K562 (cell line): ENCODE data around the gene VSTM2B. TPM values are rescaled to one million over a fixed set of nuclear protein-coding genes. Genes with fewer than 3 reads are reported as not detected.

ENCODE experiments used
- CBFB ChIP-seq: sonication (generic); formaldehyde crosslinking; IDR thresholded peaks from 2 replicates; pipeline ENCODE4 v1.4.0; 2020; ENCODE audit warnings: mild to moderate bottlenecking, missing genetic modification reagents
- CREB1 ChIP-seq, 2 experiments: sonication (generic) in 1 of 2; formaldehyde crosslinking in 1 of 2; IDR thresholded peaks; 2 replicates each; pipeline versions ENCODE4 v1.6.1 to v1.8.0; 2012 to 2022; ENCODE audit warnings: inconsistent platforms in 1 of 2, mild to moderate bottlenecking in 1 of 2, missing genetic modification reagents in 1 of 2, moderate library complexity in 1 of 2
- ETV5 ChIP-seq: sonication (generic); formaldehyde crosslinking; IDR thresholded peaks from 2 replicates; pipeline ENCODE4 v1.4.0; 2020; ENCODE audit warnings: low read depth, mild to moderate bottlenecking, missing genetic modification reagents
- FOXJ2 ChIP-seq: fragments of 200-800 bp; sonication (Bioruptor generic); IDR thresholded peaks from 2 replicates; pipeline ENCODE4 v1.6.1; 2016; ENCODE audit warnings: missing genetic modification characterization, missing compliant biosample characterization
- GABPA ChIP-seq: fragments of 200-800 bp; sonication (Bioruptor generic); conservative IDR thresholded peaks from 2 replicates; pipeline ENCODE4 v1.6.1; 2016; ENCODE audit warnings: low read depth, missing genetic modification characterization, missing compliant biosample characterization
- GTF2F1 ChIP-seq: IDR thresholded peaks from 2 replicates; pipeline ENCODE4 v1.6.1; 2011; ENCODE audit warnings: low read depth, low read length, improper control_type of control experiment
- HMG20B ChIP-seq: fragments of 250-450 bp; sonication (Bioruptor Pico); IDR thresholded peaks from 2 replicates; pipeline ENCODE4 v1.5.0; 2021; ENCODE audit warnings: mild to moderate bottlenecking
- HNRNPH1 ChIP-seq: fragments of 200-400 bp; formaldehyde crosslinking; optimal IDR thresholded peaks from 2 replicates; pipeline ENCODE3; 2017; ENCODE audit warnings: low read depth, mild to moderate bottlenecking, low read length, moderate library complexity
- NR2C2 ChIP-seq, 2 experiments: fragments of 200-800 bp in 1 of 2; sonication (Bioruptor generic) in 1 of 2; sonication (generic) in 1 of 2; formaldehyde crosslinking in 1 of 2; IDR thresholded peaks; 2 replicates each; pipeline versions ENCODE4 v1.6.1 to v1.8.0; 2016 to 2022; ENCODE audit warnings: mild to moderate bottlenecking in 1 of 2, missing compliant biosample characterization in 1 of 2, missing genetic modification characterization in 1 of 2, missing genetic modification reagents in 1 of 2
- POLR3A ChIP-seq: IDR thresholded peaks from 2 replicates; pipeline ENCODE4 v1.6.1; 2011; ENCODE audit warnings: borderline replicate concordance, mild to moderate bottlenecking, moderate library complexity; ENCODE audit not compliant: insufficient read length, insufficient read depth; ENCODE audit errors: extremely low read depth
- RBM14 ChIP-seq: fragments of 200-400 bp; formaldehyde crosslinking; IDR thresholded peaks from 2 replicates; pipeline ENCODE4 v1.6.1; 2018; ENCODE audit warnings: low read depth, mild to moderate bottlenecking, low read length, moderate library complexity, borderline replicate concordance; ENCODE audit not compliant: insufficient read depth
- SPI1 ChIP-seq: IDR thresholded peaks from 2 replicates; pipeline ENCODE4 v1.6.1; 2011; ENCODE audit warnings: low read depth, low read length, control low read depth, borderline replicate concordance
- ZBTB49 ChIP-seq: sonication (generic); formaldehyde crosslinking; IDR thresholded peaks from 2 replicates; pipeline ENCODE4 v1.8.0; 2022; ENCODE audit warnings: missing genetic modification reagents, mild to moderate bottlenecking, borderline replicate concordance
- ZNF668 ChIP-seq: fragments of 250-450 bp; sonication (Bioruptor Pico); IDR thresholded peaks from 2 replicates; pipeline ENCODE4 v1.8.0; 2022; ENCODE audit warnings: mild to moderate bottlenecking, inconsistent platforms
- ZNF766 ChIP-seq: fragments of 200-800 bp; sonication (Bioruptor generic); conservative IDR thresholded peaks from 2 replicates; pipeline ENCODE4 v1.6.1; 2016; ENCODE audit warnings: missing genetic modification characterization, missing compliant biosample characterization
- ZZZ3 ChIP-seq: fragments of 450-650 bp; IDR thresholded peaks from 2 replicates; pipeline ENCODE4 v1.6.1; 2016; ENCODE audit warnings: antibody characterized with exemption, mild to moderate bottlenecking, moderate library complexity
- polyA plus RNA-seq, 8 experiments: library from polyadenylated mRNA; depleted of rRNA in 4 of 8; stranded (reverse) in 5 of 8; unstranded in 3 of 8; fragments of >200 nt; fragmentation: Nextera tagmentation in 2 of 8; fragmentation: Illumina TruSeq in 1 of 8; extraction: Ambion mirVana in 2 of 8; extraction: Trizol in 1 of 8; gene quantifications; 2 replicates each; pipeline versions ENCODE4 v1.2.1 to v1.2.3, GENCODE V29; 2011 to 2014; ENCODE audit warnings: inconsistent platforms in 1 of 8, missing spikeins in 1 of 8
- total RNA-seq, 7 experiments: library from RNA; depleted of rRNA in 6 of 7; stranded (reverse); fragments of >200 nt in 6 of 7; fragmentation: Illumina TruSeq in 2 of 7; extraction: Trizol in 2 of 7; gene quantifications; 2 replicates each; pipeline versions ENCODE4 v1.2.1 to v1.2.3, GENCODE V29; 2011 to 2021; ENCODE audit warnings: low replicate concordance in 1 of 7
- TF ChIP-seq, protein P1 (sequence below): fragments of 450-650 bp; IDR thresholded peaks from 2 replicates; pipeline ENCODE4 v1.7.1; 2018; ENCODE audit warnings: mild to moderate bottlenecking, low read depth; ENCODE audit not compliant: partially characterized antibody
- TF ChIP-seq, protein P2 (sequence below), 2 experiments: fragments of 450-650 bp; conservative IDR thresholded peaks; 2 replicates each; pipeline ENCODE4 v1.6.1; 2017; ENCODE audit warnings: mild to moderate bottlenecking in 2 of 2, moderate library complexity in 2 of 2

Gene VSTM2B
- total and polyA plus RNA-seq, 9 of the 15 experiments (the other 6 are each of a cell fraction or from before 2014, with no cell fraction given), result not detected

- TF ChIP-seq, protein P1, sequence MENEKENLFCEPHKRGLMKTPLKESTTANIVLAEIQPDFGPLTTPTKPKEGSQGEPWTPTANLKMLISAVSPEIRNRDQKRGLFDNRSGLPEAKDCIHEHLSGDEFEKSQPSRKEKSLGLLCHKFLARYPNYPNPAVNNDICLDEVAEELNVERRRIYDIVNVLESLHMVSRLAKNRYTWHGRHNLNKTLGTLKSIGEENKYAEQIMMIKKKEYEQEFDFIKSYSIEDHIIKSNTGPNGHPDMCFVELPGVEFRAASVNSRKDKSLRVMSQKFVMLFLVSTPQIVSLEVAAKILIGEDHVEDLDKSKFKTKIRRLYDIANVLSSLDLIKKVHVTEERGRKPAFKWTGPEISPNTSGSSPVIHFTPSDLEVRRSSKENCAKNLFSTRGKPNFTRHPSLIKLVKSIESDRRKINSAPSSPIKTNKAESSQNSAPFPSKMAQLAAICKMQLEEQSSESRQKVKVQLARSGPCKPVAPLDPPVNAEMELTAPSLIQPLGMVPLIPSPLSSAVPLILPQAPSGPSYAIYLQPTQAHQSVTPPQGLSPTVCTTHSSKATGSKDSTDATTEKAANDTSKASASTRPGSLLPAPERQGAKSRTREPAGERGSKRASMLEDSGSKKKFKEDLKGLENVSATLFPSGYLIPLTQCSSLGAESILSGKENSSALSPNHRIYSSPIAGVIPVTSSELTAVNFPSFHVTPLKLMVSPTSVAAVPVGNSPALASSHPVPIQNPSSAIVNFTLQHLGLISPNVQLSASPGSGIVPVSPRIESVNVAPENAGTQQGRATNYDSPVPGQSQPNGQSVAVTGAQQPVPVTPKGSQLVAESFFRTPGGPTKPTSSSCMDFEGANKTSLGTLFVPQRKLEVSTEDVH, result no peak
- TF ChIP-seq GABPA (tag) (peak; percentile 77), GTF2F1 (0 out of 2 replicates have a peak, but pooled peaks have one; percentile 21), POLR3A (no peak), HNRNPH1 (no peak), ZZZ3 (no peak), FOXJ2 (tag) (0 out of 2 replicates have a peak, but pooled peaks have one; percentile 6), HMG20B (CRISPR knock-in tag) (no peak), NR2C2 (CRISPR knock-in tag; IDR thresholded peaks at IDR 0.05) (no peak), NR2C2 (tag; IDR thresholded peaks at IDR 0.05) (peak; percentile 88), CREB1 (IDR thresholded peaks at IDR 0.05) (no peak), CREB1 (CRISPR knock-in tag; IDR thresholded peaks at IDR 0.05) (peak; percentile 0; the same call in 1 of the 2 replicates), CBFB (peak; percentile 37; the same call in 1 of the 2 replicates), ZNF668 (CRISPR knock-in tag) (no peak), ZBTB49 (no peak), ETV5 (CRISPR knock-in tag) (peak; percentile 2; the same call in 1 of the 2 replicates), RBM14 (no peak), SPI1 (no peak), ZNF766 (CRISPR knock-in tag) (no peak)
- TF ChIP-seq, protein P2, sequence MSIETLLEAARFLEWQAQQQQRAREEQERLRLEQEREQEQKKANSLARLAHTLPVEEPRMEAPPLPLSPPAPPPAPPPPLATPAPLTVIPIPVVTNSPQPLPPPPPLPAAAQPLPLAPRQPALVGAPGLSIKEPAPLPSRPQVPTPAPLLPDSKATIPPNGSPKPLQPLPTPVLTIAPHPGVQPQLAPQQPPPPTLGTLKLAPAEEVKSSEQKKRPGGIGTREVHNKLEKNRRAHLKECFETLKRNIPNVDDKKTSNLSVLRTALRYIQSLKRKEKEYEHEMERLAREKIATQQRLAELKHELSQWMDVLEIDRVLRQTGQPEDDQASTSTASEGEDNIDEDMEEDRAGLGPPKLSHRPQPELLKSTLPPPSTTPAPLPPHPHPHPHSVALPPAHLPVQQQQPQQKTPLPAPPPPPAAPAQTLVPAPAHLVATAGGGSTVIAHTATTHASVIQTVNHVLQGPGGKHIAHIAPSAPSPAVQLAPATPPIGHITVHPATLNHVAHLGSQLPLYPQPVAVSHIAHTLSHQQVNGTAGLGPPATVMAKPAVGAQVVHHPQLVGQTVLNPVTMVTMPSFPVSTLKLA (conservative IDR thresholded peaks at IDR 0.05), result peak in 1 of 2 experiments; percentile 3; a peak in 1 of 4 replicates
Observed at GRCh38 chr19:29606420-29606747, 80.6 kb downstream of the VSTM2B start (continued).
